Pulmonary artery endothelial cell (primary cell): ENCODE results near the gene MYBPHL. TPM values are rescaled to one million over a fixed set of nuclear protein-coding genes. Genes with fewer than 3 reads are reported as not detected.

Source experiments
- DNase-seq: peaks from one replicate; pipeline ENCODE4 v3.0.0-alpha.2; 2011; ENCODE audit warnings: low read depth, low spot score
- total RNA-seq: library from RNA; depleted of rRNA; stranded (reverse); fragments of >200 nt; gene quantifications from 2 replicates; pipeline ENCODE4 v1.2.3, GENCODE V29; 2014

Gene MYBPHL, protein sequence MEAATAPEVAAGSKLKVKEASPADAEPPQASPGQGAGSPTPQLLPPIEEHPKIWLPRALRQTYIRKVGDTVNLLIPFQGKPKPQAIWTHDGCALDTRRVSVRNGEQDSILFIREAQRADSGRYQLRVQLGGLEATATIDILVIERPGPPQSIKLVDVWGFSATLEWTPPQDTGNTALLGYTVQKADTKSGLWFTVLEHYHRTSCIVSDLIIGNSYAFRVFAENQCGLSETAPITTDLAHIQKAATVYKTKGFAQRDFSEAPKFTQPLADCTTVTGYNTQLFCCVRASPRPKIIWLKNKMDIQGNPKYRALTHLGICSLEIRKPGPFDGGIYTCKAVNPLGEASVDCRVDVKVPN
- total RNA-seq, result not detected in 2 replicates

DNA sequence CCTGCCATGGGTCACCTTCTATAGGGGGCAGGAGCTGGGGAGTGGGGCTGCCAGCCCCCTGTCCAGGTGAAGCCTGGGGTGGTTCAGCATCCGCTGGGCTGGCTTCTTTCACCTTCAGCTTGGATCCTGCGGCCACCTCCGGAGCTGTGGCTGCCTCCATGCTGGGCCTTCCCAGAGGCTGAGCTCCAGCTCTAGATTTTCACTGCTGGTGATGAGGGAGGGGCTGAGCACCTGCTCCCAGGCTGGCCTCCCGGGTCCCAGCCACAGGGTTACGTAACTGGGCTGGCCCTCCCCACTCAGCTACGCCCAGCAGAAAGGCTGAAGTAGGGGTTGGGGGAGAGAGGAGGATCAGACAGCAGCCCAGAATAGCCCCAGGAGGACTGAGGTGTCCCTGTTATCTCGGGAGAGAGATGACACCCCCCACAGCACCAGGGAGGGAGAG is at the start of gene MYBPHL:
MYBPHL (minus strand) TSS at position 180 of the 442 bp plus-strand sequence; CDS start at position 160, 20 bp downstream.
- no peak for DNase-seq

DNA sequence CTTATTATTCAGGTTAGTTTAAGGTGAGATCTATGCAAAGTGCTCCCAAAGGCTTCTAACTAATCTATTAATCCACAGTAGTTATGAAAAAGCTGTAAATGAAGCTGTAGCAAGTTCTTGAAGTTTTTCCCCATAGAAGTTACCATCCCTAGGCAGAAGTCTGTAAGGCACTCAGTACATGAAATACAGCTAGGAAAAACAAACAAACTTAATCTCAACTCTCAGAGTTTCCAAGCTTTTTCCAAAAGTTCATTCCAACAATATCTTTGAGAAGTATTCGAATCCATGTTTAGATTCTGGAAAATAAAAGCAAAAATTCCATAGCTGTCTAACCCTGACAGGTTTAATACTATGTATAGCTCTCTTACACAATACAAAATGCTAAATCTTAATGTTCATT is 49.7 kb upstream of the MYBPHL start:
- DNase-seq, result no peak

DNA sequence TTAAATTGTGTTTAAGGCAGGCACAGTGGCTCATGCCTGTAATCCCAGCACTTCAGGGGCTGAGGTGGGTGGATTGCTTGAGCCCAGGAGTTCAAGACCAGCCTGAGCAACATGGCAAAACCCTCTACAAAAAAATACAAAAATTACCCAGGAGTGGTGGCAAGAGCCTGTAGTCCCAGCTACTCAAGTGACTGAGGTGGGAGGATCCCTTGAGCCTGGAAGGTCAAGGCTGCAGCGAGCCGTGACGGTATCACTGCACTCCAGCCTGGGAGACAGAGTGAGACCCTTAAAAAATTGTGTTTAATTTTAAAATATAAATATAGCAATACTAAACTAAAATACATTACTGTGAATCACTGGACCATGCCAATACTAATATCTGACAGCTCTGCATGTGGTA is 48.1 kb upstream of the MYBPHL start:
- DNase-seq, result no peak

DNA sequence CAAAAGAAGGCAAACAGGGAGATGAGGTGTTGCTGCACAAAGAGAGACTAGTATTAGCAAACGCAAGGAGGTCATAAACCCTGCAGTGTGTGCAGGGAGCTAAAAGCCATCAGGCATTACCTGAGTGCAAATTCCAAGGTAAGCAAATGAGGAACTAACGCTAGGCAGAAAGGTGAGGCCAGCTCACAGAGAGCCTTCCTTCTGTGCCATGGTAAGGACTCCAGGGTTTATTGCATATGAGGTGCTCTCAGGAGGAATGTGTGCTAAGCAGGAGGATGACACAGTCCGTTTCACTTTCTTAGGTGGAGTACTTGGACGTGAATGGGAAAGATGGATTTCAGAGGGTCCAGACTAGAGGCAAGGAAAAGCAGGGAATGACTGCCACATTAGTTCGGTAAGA is 44.6 kb upstream of the MYBPHL start:
- no peak for DNase-seq

DNA sequence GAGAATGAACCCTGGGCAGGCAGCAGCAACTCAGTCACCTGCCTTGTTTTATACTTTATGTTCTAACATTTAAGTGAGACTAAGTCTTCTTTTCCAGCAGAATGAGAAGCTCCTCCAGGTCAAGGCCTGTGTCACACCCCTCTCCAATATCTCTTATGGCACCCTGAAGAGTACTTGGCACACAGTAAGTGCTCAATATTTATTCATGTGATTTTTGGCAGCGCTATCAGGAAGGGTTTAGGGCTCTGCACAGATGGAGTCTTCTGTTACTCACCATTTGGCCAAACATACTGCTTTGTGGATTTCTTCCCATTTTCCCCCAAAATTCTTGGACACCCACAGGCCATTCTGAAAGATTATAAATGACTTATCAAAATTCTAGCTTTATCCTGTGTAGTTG is 43.8 kb upstream of the MYBPHL start:
- no peak for DNase-seq

DNA sequence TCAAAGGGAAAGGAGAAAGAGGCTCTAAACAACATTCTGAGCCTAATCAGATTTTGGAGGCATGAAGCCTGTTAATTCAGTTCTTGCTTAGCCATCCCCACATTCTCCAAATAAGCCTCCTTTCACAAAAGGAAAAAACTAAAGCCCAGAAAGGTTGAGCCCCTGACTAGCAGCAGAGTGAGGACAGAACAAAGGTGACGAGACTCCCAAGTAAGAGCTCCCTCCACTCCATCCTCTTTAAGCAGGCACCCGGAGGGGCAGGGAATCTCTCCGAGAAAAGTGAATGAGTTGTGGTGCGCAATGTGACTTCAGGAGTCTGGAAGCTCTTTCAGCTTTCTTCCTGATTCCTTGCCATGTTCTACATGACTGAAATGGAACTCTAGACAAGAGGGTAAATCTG is 43.4 kb upstream of the MYBPHL start:
- DNase-seq, result no peak

DNA sequence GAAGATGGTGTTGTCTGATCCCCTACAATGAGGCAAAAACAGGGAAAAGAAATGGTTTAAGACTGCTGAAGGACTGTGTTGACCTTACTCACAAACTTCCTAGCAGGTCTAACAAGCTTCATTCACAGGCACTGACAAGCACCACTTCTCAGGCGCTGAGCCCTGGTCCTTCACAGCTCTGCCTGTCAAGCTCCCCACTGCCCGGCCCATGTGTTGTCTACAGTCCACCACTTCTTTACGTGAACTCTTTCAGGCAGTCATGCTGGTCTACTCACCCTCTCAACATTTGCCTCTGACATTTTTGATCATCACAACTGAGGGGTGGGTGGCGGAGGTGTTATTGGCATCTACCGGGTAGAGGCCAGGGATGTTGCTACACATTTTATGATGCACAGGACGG is 40.7 kb upstream of the MYBPHL start:
- DNase-seq, result no peak

DNA sequence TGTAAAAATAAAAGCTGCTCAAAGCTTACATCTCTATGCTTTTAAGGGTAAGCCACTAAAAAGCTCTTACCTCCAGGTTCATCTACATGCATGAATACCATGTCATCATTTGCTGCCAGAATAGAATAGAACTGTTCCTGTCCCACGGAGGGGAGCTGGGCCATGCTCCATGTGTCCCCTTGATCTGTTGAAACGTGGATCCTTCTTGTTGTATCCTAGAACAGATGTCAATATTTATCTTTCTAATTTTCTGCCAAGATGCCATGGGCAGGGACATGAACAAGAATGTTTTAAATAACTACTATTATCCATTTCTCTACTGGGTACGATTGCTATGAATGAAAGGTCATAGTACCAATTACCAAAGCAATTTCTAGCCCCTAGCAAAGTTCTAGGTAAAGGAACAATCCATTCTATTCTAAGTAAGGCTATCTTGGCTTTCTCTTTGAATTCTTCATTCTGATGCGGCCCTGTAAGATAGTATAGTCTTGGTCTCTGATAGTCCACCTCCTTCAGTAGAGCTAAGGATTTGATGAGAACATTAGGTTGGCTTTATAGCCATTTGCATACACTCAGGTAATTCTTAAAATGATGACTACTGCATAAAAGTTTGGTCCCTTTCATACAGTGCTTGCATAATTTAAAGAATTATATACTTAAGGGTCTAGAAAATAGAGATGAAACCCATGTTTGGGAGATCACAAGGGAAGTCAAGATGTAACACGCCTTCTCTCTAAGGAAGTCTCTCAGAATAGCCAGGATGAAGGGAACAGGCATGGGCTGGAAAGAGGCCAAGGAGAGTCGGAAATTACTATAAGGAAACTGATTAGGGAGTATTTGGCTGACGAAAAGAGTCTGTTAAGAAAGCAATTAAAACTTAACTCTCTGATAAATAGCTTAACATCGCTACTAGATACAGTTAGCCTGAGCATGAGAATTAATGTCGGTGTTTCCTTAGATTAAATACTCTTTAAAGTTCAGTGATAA is 35.4 kb upstream of the MYBPHL start:
- peak; percentile 20 for DNase-seq

DNA sequence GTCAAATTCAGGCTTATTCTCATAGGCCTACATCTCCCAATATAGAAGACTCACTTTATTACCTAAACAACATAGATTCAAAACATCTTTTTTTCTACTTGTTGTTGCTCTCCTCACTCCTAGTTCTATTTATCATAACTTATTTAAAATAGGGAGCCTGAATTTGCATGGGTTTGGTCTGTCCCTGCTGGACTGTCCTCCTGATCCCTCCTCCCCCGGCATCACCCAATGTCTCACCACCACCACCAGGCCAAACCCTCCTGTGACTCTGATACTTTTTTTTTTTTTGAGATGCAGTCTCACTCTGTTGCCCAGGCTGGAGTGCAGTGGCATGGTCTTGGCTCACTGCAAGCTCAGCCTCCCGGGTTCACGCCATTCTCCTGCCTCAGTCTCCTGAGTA is 31.8 kb upstream of the MYBPHL start:
- no peak for DNase-seq

DNA sequence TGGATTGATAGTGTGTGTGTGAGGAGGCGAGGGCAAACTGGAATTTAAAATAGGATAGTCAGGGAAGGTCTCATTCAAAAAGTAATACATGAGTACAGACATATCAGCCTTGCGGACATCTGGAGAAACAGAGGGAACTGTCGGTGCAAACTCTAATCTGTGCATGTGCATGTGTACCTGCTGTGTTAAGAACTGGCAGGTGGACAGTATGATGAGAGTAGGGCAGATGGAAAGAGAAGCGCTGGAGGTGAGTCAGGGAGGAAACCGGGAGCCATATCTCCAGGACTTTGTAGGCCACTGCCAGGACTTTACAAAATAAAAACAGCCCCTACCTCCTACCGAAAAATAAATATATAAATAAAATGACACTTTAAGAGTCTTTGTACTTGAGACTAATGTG is 31.3 kb upstream of the MYBPHL start:
- no peak for DNase-seq

DNA sequence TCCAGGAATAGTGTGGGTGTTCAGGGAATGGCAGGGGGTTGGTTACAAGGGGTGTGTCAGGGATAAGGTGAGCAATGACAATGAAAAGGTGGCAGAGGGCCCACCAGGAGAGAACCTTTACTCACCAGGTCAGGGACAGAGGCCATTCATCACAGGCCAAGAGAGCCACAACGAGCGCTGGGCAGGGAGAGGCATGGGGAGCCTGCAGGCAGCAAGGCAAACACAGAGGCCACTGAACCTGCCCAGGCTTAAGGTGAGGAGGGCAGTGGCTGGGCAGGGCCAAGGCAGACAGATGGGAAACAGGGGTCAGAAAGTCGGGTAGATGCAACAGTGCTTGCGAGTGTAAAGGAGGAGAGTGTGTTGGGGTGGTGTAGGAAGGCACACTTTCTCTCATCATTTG is 28.3 kb upstream of the MYBPHL start:
- DNase-seq, result no peak

DNA sequence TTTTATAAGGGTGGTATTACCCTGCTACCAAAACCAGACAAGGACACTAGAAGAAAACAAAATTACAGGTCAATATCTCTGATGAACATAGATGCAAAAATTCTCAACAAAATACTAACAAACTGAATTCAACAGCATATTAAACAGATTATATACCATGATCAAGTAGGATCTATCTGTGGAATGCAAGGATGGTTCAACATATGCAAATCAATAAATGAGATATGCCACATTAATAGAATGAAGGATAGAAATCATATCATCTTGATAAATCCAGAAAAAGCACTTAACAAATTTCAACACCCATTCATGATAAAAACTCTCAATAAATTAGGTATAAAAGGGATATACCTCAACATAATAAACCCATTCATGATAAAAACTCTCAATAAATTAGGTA is 24.3 kb upstream of the MYBPHL start:
- DNase-seq, result no peak

DNA sequence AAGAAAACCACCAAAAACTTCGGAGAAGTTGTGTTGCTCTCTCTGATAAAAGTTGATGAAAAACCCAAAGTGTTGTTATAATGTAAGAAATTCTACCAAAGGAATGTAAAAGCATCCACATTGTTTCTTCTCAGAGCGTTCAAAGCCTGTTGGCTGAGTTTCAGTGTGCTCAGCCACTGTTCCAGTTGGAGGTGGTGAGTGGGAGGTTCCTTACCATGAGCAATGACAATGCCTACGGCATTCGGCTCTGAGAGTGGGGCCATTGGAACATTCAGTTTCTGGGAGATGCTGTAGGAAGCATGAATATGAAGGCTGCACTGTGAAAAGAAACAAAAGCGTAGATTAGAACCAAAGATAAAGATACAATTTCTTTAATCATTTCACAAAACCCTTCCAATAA is 20.5 kb upstream of the MYBPHL start:
- no peak for DNase-seq

DNA sequence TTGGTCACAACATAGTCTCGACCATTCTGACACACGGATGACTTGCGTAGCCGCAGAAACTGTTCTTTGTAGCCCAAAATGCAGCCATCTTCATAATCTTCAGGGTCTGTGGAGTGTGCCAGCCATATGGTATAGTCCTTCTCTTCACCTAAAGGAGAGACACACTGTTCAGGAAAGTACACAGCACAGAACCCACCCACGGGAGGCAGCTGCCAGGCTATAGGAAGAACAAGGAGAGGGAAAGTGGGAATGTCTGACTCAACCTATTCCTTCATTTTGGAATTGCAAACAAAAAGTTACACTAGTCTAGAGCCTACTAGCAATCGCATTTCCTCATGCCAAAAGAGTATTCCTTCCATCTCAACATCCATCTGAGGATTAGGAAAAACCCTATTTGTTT is 16.2 kb upstream of the MYBPHL start:
- no peak for DNase-seq

DNA sequence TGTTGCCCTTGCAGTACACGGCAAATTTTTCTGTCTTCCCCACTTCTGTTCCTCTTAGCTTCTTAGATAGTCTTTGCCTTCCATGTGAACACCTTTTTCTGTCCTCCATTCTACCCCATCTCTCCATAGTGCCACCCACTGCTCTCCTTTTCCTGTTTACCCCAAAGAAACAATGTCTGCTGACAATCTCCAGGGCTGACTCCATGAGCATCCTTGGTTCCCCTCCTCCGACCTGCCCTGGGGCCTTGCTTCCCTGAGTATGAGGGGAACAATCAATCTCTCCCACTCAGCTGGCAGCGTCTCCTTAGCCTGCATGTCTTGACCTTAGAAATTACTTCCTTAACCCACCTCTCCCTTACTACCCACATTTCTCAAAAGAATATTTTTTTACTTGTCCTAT is 12.3 kb upstream of the MYBPHL start:
- no peak for DNase-seq

DNA sequence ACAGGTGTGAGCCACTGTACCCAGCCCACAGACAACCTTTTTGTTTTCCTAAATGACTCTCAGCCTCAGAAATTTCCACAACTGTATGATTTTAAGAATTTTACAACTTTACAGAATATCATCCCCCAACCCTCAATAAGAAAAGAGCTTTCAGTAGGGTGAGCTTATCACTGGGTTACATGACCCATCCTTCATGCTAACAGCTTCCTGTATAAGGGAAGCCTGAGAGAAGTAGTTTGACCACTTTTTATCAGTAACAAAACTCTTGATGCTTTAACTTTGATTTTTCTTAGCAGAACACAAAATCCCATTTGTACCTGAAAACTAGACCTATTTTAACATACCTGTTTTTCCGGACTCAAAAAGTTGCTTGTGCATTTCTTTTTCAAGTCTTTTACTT is 9.7 kb upstream of the MYBPHL start:
- DNase-seq, result no peak

DNA sequence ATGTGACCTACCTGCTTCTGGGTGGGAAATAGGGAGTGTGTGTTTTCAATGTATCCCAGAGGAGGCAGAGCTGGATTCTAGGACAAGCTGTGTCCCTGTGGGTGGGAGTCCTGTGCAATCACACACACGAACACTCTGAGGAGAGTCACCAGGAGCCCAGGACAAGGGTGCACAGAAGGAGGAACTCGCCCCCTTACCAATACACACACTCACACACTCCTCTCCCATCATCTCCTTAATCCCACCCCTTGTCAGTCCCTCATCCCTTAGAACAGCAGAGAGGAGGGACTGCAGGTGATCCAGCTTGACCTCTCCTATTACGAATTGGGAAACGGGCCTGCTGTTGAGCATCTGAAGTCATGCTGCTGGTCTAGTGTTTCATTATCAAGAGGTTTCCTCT is 8.5 kb upstream of the MYBPHL start:
- DNase-seq, result no peak

DNA sequence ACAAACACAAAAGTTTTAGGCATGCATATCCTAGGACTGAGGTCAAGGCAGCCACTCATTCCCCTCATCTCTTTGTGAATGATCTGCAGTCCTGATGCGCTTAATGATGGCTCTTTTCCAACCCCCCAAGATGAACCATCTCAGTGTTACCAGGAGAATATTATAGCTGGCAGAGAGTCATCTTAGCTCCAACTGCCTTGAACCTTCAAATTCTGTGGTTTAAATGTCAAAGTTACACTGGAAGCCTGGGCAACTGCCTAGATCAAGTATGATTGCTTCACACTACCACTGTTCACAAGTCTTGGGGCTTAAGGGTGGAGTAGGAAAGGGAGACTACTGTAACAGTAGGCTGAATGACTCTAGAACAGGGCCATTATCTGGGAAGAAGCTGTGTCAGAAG is 8.0 kb upstream of the MYBPHL start:
- no peak for DNase-seq

DNA sequence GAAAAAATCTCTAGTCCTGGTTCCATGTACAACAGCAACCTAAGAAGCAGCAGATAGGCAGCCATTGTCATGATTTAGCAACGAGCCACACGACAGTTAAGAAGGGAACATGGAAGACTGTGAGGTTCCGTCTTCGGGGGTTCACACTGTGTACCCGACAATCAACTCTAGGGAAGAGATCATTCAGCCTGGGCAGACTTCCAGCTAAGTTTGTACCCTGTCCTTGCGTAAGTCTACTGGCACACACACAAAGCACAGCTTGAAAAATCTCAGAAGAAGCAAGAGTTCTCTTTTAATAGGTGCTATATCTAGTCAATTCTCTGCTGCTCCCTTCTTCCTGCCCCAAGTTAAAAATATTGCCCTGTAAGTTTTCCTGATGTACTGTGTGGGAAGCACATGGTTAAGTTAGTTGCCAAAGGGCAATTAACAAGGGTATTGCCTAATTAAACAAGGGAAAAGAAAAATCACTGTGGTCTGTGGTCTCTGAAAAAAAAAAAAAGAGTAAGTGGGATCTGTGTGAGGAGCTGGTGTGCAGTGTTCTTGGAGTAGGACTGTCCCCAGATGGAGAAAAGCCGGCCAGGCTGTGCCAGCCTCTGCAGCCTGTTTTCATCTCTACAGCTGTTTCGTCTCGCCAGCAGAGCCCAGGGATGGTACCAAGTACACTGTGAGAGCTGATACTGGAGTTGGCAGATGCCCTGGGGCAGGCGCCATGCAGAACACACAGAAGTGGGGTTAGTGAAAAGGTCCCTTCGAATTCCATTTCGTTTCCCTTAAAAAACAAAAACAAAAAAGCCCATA is 6.4 kb upstream of the MYBPHL start:
- DNase-seq, result no peak

DNA sequence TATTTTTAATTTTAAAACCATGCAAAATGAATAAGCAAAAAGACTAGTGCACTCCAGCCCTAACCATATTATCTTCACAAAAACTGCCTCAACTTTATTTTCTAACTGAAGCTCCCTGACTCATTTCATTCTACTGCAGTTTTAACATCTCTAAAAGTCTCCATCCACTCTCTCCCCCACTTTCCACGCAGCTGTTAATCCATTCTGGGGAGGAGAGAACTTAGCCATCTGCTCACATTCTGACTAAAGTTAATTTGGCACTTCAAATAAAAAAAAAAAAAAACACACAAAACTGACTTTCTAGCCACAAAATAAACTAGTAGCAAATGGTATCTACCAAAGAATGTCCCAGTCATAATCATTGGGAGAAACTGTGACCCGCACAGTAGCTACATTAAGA is 5.4 kb upstream of the MYBPHL start:
- DNase-seq, result no peak

DNA sequence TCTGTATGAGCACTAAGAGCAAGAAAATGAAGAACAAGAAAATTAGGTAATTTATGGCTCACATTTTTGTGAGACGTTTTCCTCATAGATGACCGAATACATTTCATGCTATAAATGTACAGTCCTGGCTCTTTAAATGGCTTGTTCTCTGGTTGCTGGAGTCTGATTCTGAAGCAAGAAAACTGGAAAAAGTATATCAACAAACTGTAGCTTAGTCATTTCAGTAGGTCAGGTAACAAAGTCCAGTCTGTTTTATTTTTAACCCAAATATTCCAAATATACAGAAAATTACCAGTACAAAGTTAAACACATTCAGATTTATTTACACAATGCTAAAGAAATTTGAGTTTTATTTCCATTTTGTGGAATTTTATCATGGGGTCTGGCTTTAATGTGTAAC is 2.5 kb upstream of the MYBPHL start:
- DNase-seq, result no peak
